PC-3 (cell line): ENCODE measurements around the gene LRRFIP2.

Experiments used
- EZH2 ChIP-seq: fragments of 300-600 bp; sonication (generic); IDR thresholded peaks from one replicate; pipeline ENCODE4 v1.6.1; 2017; ENCODE audit warnings: antibody characterized with exemption, mild to moderate bottlenecking, low read length; ENCODE audit not compliant: unreplicated experiment
- TF ChIP-seq, protein P1 (sequence below): fragments of 300-600 bp; sonication (generic); conservative IDR thresholded peaks from 2 replicates; pipeline ENCODE4 v1.5.1; 2017; ENCODE audit warnings: antibody characterized with exemption, low read depth, mild to moderate bottlenecking, low read length

DNA sequence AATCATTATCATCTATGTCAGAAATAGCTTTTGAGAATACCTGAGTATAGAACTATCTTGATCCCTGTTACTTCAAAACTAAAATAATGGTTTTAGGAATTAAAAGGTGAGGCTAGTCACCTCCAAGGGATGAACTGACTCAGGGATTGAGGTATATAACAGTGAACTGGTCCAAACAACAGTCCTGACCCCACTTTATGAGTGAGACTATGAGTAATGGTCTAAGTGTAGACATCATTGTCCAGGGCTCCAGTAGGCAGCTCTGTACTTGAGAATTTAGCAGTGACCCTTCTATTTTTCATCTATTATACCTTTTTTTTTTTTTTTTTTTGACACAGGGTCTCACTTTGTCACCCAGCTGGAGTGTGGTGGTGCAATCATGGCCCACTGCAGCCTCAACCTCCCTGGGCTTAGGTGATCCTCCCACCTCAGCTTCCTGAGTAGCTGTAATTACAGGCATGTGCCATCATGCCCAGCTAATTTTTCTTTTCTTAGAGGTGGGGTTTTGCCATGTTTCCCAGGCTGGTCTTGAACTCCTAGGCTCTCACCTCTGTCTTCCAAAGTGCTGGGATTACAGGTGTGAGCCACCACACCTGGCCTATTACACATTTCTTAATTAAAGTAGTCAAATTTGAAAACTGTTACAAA is 144.7 kb downstream of the LRRFIP2 start:
- no peak for TF ChIP-seq EZH2
- TF ChIP-seq, protein P1, sequence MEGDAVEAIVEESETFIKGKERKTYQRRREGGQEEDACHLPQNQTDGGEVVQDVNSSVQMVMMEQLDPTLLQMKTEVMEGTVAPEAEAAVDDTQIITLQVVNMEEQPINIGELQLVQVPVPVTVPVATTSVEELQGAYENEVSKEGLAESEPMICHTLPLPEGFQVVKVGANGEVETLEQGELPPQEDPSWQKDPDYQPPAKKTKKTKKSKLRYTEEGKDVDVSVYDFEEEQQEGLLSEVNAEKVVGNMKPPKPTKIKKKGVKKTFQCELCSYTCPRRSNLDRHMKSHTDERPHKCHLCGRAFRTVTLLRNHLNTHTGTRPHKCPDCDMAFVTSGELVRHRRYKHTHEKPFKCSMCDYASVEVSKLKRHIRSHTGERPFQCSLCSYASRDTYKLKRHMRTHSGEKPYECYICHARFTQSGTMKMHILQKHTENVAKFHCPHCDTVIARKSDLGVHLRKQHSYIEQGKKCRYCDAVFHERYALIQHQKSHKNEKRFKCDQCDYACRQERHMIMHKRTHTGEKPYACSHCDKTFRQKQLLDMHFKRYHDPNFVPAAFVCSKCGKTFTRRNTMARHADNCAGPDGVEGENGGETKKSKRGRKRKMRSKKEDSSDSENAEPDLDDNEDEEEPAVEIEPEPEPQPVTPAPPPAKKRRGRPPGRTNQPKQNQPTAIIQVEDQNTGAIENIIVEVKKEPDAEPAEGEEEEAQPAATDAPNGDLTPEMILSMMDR, result no peak
